SU-DHL-6 (cell line): Measurements from ENCODE around the gene CTRB1.

Experiments used
- EZH2phosphoT487 ChIP-seq: fragments of 200-600 bp; sonication (generic), shearing (Covaris generic); conservative IDR thresholded peaks from 2 replicates; pipeline ENCODE4 v1.6.1; 2018; ENCODE audit warnings: mild to moderate bottlenecking, antibody characterized with exemption, low read length, moderate library complexity, mixed read lengths
- TF ChIP-seq, protein P1 (sequence below): fragments of 200-600 bp; sonication (generic); IDR thresholded peaks from one replicate; pipeline ENCODE4 v1.5.1; 2017; ENCODE audit warnings: antibody characterized with exemption, mild to moderate bottlenecking, low read length, moderate library complexity; ENCODE audit not compliant: insufficient read depth, poor library complexity, severe bottlenecking

DNA sequence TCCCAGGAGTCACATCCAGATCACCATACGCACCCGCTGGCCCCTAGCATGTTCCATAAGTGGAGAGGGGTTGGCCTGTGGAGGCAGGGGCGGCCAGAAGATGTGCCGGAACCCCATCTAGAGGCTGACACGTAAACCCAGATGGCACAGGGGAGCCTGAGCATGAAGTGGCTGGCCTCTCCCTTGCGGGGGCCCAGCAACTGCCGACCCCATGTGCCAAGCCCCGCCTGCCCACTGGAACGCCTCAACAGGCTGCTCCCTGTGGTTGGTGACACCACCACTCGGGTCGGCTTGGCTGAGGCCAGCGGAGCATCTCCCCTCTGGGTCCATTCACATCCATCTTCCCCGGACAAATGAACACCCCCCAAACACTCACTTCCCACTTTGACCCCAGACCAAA is 23.2 kb downstream of the CTRB1 start:
- TF ChIP-seq, protein P1, sequence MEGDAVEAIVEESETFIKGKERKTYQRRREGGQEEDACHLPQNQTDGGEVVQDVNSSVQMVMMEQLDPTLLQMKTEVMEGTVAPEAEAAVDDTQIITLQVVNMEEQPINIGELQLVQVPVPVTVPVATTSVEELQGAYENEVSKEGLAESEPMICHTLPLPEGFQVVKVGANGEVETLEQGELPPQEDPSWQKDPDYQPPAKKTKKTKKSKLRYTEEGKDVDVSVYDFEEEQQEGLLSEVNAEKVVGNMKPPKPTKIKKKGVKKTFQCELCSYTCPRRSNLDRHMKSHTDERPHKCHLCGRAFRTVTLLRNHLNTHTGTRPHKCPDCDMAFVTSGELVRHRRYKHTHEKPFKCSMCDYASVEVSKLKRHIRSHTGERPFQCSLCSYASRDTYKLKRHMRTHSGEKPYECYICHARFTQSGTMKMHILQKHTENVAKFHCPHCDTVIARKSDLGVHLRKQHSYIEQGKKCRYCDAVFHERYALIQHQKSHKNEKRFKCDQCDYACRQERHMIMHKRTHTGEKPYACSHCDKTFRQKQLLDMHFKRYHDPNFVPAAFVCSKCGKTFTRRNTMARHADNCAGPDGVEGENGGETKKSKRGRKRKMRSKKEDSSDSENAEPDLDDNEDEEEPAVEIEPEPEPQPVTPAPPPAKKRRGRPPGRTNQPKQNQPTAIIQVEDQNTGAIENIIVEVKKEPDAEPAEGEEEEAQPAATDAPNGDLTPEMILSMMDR = no peak
- no peak for TF ChIP-seq EZH2phosphoT487
